AG09309 (cell line): ENCODE data around the gene KLHL40.

Experiments used
- DNase-seq: peaks from one replicate; pipeline ENCODE4 v3.0.0-alpha.2; 2010; ENCODE audit warnings: low read depth
- H3K4me3 ChIP-seq: 2 replicates; pipeline ENCODE4 v1.5.1; 2011; ENCODE audit warnings: mild to moderate bottlenecking, low read depth, low read length, moderate library complexity; ENCODE audit not compliant: control insufficient read depth
- TF ChIP-seq, protein P1 (sequence below): IDR thresholded peaks from 2 replicates; pipeline ENCODE4 v1.5.1; 2011; ENCODE audit warnings: mild to moderate bottlenecking, low read depth, low read length, inconsistent platforms; ENCODE audit not compliant: insufficient read depth, control insufficient read depth; ENCODE audit errors: missing control alignments

KLHL40 gene

DNA sequence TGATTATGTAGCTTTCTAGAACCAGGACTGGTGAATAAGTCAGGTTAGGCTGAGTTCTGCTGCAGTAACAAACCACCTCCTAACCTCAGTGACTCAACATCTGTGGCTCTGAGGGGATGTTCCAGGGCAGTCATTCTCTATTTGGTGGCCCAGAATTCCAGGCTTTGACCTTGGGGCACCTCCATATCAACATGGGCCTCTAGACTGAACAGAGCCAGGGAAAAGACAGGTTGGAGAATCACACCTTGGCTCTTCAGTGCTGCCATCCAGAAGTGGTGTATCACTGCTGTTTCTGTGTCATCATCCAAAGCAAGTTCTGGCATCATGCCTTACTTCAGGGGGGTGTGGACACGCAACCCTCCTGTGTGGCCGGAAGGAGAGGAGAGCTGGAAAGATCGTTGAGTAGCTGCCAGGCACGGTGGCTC lies 16.5 kb upstream of the KLHL40 start:
- TF ChIP-seq, protein P1, sequence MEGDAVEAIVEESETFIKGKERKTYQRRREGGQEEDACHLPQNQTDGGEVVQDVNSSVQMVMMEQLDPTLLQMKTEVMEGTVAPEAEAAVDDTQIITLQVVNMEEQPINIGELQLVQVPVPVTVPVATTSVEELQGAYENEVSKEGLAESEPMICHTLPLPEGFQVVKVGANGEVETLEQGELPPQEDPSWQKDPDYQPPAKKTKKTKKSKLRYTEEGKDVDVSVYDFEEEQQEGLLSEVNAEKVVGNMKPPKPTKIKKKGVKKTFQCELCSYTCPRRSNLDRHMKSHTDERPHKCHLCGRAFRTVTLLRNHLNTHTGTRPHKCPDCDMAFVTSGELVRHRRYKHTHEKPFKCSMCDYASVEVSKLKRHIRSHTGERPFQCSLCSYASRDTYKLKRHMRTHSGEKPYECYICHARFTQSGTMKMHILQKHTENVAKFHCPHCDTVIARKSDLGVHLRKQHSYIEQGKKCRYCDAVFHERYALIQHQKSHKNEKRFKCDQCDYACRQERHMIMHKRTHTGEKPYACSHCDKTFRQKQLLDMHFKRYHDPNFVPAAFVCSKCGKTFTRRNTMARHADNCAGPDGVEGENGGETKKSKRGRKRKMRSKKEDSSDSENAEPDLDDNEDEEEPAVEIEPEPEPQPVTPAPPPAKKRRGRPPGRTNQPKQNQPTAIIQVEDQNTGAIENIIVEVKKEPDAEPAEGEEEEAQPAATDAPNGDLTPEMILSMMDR, result no peak
- no peak for DNase-seq

DNA sequence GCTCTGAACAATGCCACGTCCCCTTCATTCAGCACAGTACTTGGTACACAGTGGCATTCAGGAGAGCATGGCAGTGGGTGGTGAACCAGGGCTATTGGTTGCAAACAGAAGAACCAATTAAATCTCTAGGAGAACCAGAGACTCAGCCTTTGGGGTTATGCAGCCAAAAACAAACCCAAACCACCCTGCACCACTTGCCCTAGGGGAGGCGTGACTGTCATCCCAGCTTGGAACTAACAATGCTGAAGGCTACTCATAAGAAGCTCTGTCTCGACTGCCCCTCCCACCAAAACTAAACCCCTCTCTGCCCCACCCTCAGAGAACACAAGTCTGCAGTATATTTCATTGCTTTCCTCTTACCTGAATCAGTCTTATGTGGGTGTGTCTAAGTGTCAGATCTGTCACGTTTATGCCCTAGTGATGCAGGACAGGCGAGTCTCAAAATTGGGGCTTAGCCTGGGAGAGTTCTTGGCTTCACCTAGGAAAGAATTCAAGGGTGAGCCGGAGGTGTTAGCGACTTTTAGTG lies 15.2 kb upstream of the KLHL40 start:
- TF ChIP-seq, protein P1, result no peak
- H3K4me3 ChIP-seq, result no peak overlapping the region
- no peak for DNase-seq

More for the DNA sequence above, 16.5 kb upstream of the KLHL40 start:
- no peak overlapping the region for H3K4me3 ChIP-seq

DNA sequence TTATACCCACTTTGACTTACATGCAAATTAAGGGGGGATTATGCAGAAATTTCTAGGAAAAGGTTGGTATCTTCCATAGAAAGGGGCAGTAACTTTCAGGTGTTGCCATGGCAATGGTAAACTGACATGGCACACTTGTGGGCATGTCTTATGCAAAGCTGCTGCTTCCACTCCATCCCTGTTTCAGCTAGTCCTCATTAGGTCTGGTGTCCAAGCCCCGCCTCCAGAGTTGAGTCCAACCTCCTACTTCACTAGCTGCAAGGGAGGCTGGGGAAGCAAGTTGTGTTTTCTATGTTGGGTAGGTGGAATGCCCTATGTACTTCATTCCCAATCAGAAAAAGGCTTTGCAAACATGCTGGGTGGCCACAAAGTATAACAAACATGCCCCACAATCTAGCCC lies 14.7 kb upstream of the KLHL40 start:
- H3K4me3 ChIP-seq, result no peak overlapping the region
- no peak for DNase-seq
- TF ChIP-seq, protein P1, result no peak

DNA sequence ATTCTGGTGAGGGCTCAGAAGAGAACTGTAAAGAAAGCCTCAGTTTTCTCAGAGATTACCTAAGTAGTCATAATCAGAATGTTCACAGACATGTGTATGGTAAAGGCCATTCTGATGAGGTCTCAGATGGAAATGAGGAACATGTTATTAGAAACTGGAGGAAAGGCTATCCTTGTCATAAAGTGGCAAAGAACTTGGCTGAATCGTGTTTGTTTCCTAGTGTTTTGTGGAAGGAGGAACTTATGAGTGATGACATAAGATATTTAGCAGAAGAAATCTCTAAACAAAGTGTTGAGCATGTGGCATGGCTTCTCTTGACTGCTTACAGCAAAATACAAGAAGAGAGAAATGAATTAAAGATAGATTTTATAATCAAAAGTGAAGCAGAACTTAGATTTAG lies 12.8 kb upstream of the KLHL40 start:
- H3K4me3 ChIP-seq, result no peak overlapping the region
- TF ChIP-seq, protein P1, result no peak
- no peak for DNase-seq

DNA sequence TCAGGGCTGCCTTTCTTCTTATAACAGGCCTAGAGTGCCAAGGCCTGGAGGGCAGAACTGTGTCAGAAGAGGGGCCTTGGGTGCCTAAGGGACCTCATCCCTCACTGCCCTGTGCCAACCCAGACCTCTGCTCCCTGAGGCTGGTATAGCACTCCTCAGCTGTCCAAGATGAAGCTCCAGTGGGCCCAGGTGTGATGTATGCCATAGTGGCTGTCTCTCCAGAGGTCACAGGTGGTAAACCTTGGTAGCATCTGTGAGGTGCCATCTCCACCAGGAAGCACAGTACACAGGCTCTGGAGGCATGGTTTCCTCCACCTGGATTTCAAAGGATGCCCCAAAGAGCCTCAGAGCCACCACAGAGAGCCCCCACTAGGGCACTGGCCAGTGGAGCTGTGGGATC lies 12.3 kb upstream of the KLHL40 start:
- TF ChIP-seq, protein P1, result no peak
- no peak overlapping the region for H3K4me3 ChIP-seq
- no peak for DNase-seq

DNA sequence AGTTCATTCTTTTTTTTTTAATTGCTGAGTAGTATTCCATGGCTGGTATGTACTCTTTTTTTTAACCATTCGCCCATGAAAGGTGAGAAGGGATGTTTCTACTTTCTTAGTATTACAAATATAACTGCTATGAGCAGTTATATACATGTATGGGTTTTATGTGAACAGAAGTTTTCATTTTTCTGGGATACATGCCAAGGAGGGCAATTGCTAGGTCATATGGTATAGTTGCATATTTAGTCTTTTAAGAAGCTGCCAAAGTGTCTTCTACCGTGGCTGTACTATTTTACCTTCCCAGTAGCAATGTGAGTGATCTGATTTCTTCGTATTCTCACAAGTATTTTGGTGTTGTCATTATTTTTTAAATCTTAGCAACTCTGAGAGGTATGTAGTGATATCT lies 11.2 kb upstream of the KLHL40 start:
- DNase-seq, result no peak
- TF ChIP-seq, protein P1, result no peak
- H3K4me3 ChIP-seq, result no peak overlapping the region

DNA sequence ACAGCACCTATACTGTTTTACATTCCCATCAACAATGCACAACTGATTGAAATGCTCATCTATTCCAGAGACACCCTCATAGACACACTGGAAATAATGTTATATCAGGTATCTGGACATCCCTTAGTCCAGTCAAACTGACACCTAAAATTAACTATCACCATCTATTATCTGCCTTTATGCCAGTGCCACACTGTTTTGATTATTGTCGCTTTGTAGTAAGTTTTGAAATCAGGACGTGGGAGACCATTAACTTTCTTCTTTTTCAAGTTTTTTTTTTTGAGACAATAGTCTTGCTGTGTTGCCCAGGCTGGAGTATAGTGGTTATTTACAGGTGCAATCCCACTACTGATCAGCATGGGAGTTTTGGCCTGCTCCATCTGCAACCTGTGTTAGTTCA lies 9.4 kb upstream of the KLHL40 start:
- TF ChIP-seq, protein P1, result no peak
- no peak overlapping the region for H3K4me3 ChIP-seq
- DNase-seq, result no peak
